GM23338 (cell line): ENCODE measurements around the gene CNNM4. TPM values are rescaled to one million over a fixed set of nuclear protein-coding genes. Genes with fewer than 3 reads are reported as not detected.

Experiments used
- ATAC-seq: fragments of 200-7000 bp; cut with Tn5 transposase; 3 replicates; pipeline ENCODE4 v1.9.1; 2020
- DNase-seq: peaks from one replicate; pipeline ENCODE4 v3.0.0-alpha.2; 2015; ENCODE audit warnings: low spot score
- H2AFZ ChIP-seq: fragments of 200-600 bp; sonication (generic); 2 replicates; pipeline ENCODE4 v1.8.0; 2016; ENCODE audit warnings: antibody characterized with exemption, mild to moderate bottlenecking, moderate library complexity
- H3F3A ChIP-seq: fragments of 200-600 bp; sonication (generic); replicated peaks from 2 replicates; pipeline ENCODE4 v1.8.0; 2017; ENCODE audit warnings: antibody characterized with exemption, mixed run types, low read depth
- H3K27ac ChIP-seq: fragments of 200-600 bp; sonication (generic); 2 replicates; pipeline ENCODE4 v1.6.1; 2016; ENCODE audit warnings: low read depth
- H3K27me3 ChIP-seq: fragments of 200-600 bp; sonication (generic); 2 replicates; pipeline ENCODE4 v1.8.0; 2016; ENCODE audit warnings: mild to moderate bottlenecking, mixed run types, moderate library complexity; ENCODE audit not compliant: insufficient read depth
- H3K36me3 ChIP-seq: fragments of 200-600 bp; sonication (generic); 2 replicates; pipeline ENCODE4 v1.8.0; 2016; ENCODE audit warnings: mild to moderate bottlenecking; ENCODE audit not compliant: insufficient read depth
- H3K4me1 ChIP-seq: fragments of 200-600 bp; sonication (generic); 2 replicates; pipeline ENCODE4 v1.8.0; 2016; ENCODE audit warnings: mild to moderate bottlenecking, moderate library complexity; ENCODE audit not compliant: insufficient read depth
- H3K4me2 ChIP-seq: fragments of 200-600 bp; sonication (generic); 2 replicates; pipeline ENCODE4 v1.7.1; 2017; ENCODE audit warnings: mixed run types
- H3K4me3 ChIP-seq: fragments of 200-600 bp; sonication (generic); 2 replicates; pipeline ENCODE4 v1.6.1; 2016; ENCODE audit warnings: mixed run types
- H3K79me2 ChIP-seq: fragments of 200-600 bp; sonication (generic); replicated peaks from 2 replicates; pipeline ENCODE4 v1.8.0; 2017; ENCODE audit warnings: mild to moderate bottlenecking; ENCODE audit not compliant: insufficient read depth
- H3K9me2 ChIP-seq: fragments of 200-600 bp; sonication (generic); 2 replicates; pipeline ENCODE4 v1.8.0; 2017; ENCODE audit not compliant: insufficient read depth
- H4K20me1 ChIP-seq: fragments of 200-600 bp; sonication (generic); replicated peaks from 2 replicates; pipeline ENCODE4 v1.8.0; 2017; ENCODE audit warnings: mild to moderate bottlenecking; ENCODE audit not compliant: insufficient read depth
- H3K27ac Mint-ChIP-seq: 2 replicates; pipeline ENCODE4 v1.8.0; 2020; ENCODE audit warnings: inconsistent platforms, mild to moderate bottlenecking, moderate library complexity, mixed read lengths
- H3K27me3 Mint-ChIP-seq: 3 replicates; pipeline ENCODE4 v1.8.0; 2022; ENCODE audit warnings: low read depth, mild to moderate bottlenecking, moderate library complexity, mixed read lengths, inconsistent platforms; ENCODE audit not compliant: insufficient read depth, poor library complexity
- H3K36me3 Mint-ChIP-seq: 3 replicates; pipeline ENCODE4 v1.8.0; 2021; ENCODE audit warnings: low read depth, mild to moderate bottlenecking, inconsistent platforms, moderate library complexity, mixed read lengths
- H3K4me1 Mint-ChIP-seq: 3 replicates; pipeline ENCODE4 v1.8.0; 2020; ENCODE audit warnings: mild to moderate bottlenecking, inconsistent platforms, mixed read lengths
- H3K4me3 Mint-ChIP-seq: 3 replicates; pipeline ENCODE4 v1.8.0; 2021; ENCODE audit warnings: moderate library complexity, mild to moderate bottlenecking, inconsistent platforms, mixed read lengths
- H3K9me3 Mint-ChIP-seq: 3 replicates; pipeline ENCODE4 v1.8.0; 2020; ENCODE audit warnings: moderate library complexity, mild to moderate bottlenecking, inconsistent platforms, mixed read lengths
- EZH2 ChIP-seq: fragments of 200-600 bp; sonication (generic); IDR thresholded peaks from one replicate; pipeline ENCODE4 v1.8.0; 2017; ENCODE audit warnings: antibody characterized with exemption, mild to moderate bottlenecking, low read depth; ENCODE audit not compliant: unreplicated experiment
- EZH2phosphoT487 ChIP-seq: fragments of 200-600 bp; sonication (generic); IDR thresholded peaks from one replicate; pipeline ENCODE4 v1.8.1; 2018; ENCODE audit warnings: antibody characterized with exemption; ENCODE audit not compliant: unreplicated experiment
- NANOG ChIP-seq: IDR thresholded peaks from 2 replicates; pipeline ENCODE4 v1.6.1; 2016; ENCODE audit warnings: antibody characterized with exemption, borderline replicate concordance
- POLR2AphosphoS5 ChIP-seq: IDR thresholded peaks from 2 replicates; pipeline ENCODE4 v1.6.1; 2016; ENCODE audit warnings: antibody characterized with exemption, low read depth
- STAT1 ChIP-seq: IDR thresholded peaks from one replicate; pipeline ENCODE4 v1.6.1; 2016; ENCODE audit warnings: antibody characterized with exemption; ENCODE audit not compliant: unreplicated experiment
- ZNF331 ChIP-seq: fragments of 250-450 bp; sonication (Bioruptor Pico); IDR thresholded peaks from 2 replicates; pipeline ENCODE4 v1.5.0; 2020; ENCODE audit warnings: low read depth, mild to moderate bottlenecking, moderate library complexity
- polyA plus RNA-seq: library from polyadenylated mRNA; unstranded; fragments of >200 nt; fragmentation: Nextera tagmentation; extraction: Ambion mirVana; gene quantifications from 2 replicates; pipeline ENCODE4 v1.2.1, GENCODE V29; 2016
- total RNA-seq: library from RNA; depleted of rRNA; stranded (reverse); fragments of >200 nt; shearing (Covaris generic); gene quantifications from 2 replicates; pipeline ENCODE4 v1.2.3, GENCODE V29; 2014
- TF ChIP-seq, protein P1 (sequence below): IDR thresholded peaks from 2 replicates; pipeline ENCODE4 v1.6.1; 2016; ENCODE audit warnings: antibody characterized with exemption
- TF ChIP-seq, protein P2 (sequence below), 2 experiments: fragments of 200-600 bp in 1 of 2; sonication (generic) in 1 of 2; conservative IDR thresholded peaks; 2 replicates each; pipeline versions ENCODE4 v1.5.1 to v1.6.1; 2016 to 2017; ENCODE audit warnings: antibody characterized with exemption in 2 of 2, low read depth in 2 of 2, mild to moderate bottlenecking in 2 of 2, moderate library complexity in 1 of 2
- TF ChIP-seq, protein P3 (sequence below): fragments of 250-450 bp; sonication (Bioruptor Pico); IDR thresholded peaks from 2 replicates; pipeline ENCODE4 v1.5.0; 2020; ENCODE audit warnings: mild to moderate bottlenecking, moderate library complexity

Gene CNNM4
- total and polyA plus RNA-seq, 2 experiments from 2014 or later = 2.9 to 12.9 TPM

DNA sequence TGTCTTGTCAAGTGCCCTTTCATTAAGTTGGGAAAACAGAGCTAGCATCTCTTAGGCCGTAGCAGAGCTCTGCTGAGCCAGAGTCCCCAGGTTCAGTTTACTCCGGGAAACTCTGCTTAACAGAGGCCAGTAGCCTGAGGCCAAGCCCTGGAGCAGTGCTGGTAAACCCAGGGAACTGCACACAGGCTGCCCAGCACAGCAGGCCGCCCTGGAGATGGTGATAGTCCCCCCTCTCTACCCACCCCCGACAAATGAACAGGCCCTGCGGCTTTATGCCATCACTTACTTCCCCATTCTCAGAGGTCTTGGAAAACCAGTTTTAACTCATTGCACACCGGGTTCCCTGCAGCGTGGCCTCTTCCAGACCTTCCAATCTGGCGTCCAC is 3.5 kb downstream of the CNNM4 start:
- Histone ChIP-seq H4K20me1 (peaks cover 8% of the 10 kb centered on the region; the same call in 1 of the 2 replicates), H2AFZ (peak overlapping the region; percentile 32; the same call in 1 of the 2 replicates), H3K4me2 (peak overlapping the region; percentile 84), H3K27ac (peak overlapping the region; percentile 72), H3K36me3 (no peaks in the 10 kb centered on the region), H3K4me3 (peak overlapping the region; percentile 68; the same call in 1 of the 2 replicates), H3K27me3 (peaks cover 9% of the 10 kb centered on the region; the same call in 1 of the 2 replicates), H3F3A (peaks cover 18% of the 10 kb centered on the region), H3K9me2 (peaks cover 4% of the 10 kb centered on the region; the same call in 1 of the 2 replicates), H3K79me2 (peaks cover 29% of the 10 kb centered on the region), H3K4me1 (peaks cover 40% of the 10 kb centered on the region)
- peak overlapping the region; percentile 62 for H3K4me3 Mint-ChIP-seq
- H3K27ac Mint-ChIP-seq = 0 out of 2 replicates have a peak overlapping the region, but pooled peaks have one; percentile 50
- H3K27me3 Mint-ChIP-seq = peaks cover 19% of the 10 kb centered on the region
- DNase-seq = peak; percentile 41
- H3K9me3 Mint-ChIP-seq = no peaks in the 10 kb centered on the region
- ATAC-seq = peak; percentile 14
- TF ChIP-seq ZNF331 (no peak), EZH2 (no peak), EZH2phosphoT487 (no peak), NANOG (no peak), STAT1 (no peak)
- TF ChIP-seq, protein P1, sequence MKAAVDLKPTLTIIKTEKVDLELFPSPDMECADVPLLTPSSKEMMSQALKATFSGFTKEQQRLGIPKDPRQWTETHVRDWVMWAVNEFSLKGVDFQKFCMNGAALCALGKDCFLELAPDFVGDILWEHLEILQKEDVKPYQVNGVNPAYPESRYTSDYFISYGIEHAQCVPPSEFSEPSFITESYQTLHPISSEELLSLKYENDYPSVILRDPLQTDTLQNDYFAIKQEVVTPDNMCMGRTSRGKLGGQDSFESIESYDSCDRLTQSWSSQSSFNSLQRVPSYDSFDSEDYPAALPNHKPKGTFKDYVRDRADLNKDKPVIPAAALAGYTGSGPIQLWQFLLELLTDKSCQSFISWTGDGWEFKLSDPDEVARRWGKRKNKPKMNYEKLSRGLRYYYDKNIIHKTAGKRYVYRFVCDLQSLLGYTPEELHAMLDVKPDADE = no peak
- TF ChIP-seq, protein P2, sequence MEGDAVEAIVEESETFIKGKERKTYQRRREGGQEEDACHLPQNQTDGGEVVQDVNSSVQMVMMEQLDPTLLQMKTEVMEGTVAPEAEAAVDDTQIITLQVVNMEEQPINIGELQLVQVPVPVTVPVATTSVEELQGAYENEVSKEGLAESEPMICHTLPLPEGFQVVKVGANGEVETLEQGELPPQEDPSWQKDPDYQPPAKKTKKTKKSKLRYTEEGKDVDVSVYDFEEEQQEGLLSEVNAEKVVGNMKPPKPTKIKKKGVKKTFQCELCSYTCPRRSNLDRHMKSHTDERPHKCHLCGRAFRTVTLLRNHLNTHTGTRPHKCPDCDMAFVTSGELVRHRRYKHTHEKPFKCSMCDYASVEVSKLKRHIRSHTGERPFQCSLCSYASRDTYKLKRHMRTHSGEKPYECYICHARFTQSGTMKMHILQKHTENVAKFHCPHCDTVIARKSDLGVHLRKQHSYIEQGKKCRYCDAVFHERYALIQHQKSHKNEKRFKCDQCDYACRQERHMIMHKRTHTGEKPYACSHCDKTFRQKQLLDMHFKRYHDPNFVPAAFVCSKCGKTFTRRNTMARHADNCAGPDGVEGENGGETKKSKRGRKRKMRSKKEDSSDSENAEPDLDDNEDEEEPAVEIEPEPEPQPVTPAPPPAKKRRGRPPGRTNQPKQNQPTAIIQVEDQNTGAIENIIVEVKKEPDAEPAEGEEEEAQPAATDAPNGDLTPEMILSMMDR (conservative IDR thresholded peaks at IDR 0.05; ENCODE audit: low read depth in 2 of 2) = no peak
- H3K4me1 Mint-ChIP-seq = peaks cover 44% of the 10 kb centered on the region
- no peaks in the 10 kb centered on the region for H3K36me3 Mint-ChIP-seq

DNA sequence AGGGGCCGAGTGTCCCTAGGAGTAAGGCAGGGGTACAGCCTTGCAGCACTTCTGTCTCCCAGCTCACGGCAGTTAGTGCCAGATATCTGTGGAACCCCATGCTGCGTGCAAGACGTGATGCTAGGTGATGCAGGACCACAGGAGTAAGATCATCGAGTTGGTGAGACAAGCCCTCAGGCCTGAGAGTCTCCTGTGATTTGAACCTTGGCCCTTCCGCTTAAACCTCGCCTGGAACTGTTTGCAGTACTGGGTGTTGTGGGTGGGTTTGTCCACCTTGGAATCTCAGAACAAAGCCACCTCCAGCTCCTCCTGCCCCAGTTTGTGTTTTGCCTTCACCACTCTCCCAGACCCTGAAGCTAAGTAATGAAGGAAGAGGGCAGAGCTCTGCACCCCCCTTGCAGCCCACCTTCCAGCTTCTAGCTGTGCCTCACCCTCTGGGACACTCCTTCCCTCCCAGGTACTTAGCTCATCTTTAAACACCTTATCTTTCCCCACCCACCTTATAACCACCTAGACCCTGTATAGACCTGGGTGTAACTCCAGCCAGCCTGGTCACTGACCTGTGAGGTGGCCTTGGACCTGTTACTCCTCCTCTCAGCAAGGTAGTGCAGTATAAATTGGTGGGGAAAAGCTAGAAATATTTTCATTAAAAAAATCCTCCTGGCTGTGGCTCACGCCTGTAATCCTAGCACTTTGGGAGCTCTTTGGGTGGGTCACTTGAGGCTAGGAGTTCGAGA is 6.6 kb downstream of the CNNM4 start:
- H4K20me1 ChIP-seq = peaks cover 4% of the 10 kb centered on the region; the same call in 1 of the 2 replicates
- DNase-seq (no peak), ATAC-seq (no peak)
- no peaks in the 10 kb centered on the region for H3K36me3 Mint-ChIP-seq
- no peak overlapping the region for H3K4me3 ChIP-seq
- H3K27ac ChIP-seq = no peak overlapping the region
- H3K27me3 ChIP-seq = peaks cover 2% of the 10 kb centered on the region; the same call in 1 of the 2 replicates
- no peaks in the 10 kb centered on the region for H3K36me3 ChIP-seq
- H3K27me3 Mint-ChIP-seq = peaks cover 12% of the 10 kb centered on the region
- H3K9me2 ChIP-seq = no peaks in the 10 kb centered on the region
- no peak overlapping the region for H3K27ac Mint-ChIP-seq
- no peak overlapping the region for H3K4me2 ChIP-seq
- no peak overlapping the region for H2AFZ ChIP-seq
- no peaks in the 10 kb centered on the region for H3K9me3 Mint-ChIP-seq
- H3K79me2 ChIP-seq = peaks cover 29% of the 10 kb centered on the region
- H3K4me1 ChIP-seq = peaks cover 22% of the 10 kb centered on the region
- no peak overlapping the region for H3K4me3 Mint-ChIP-seq
- peaks cover 8% of the 10 kb centered on the region; the same call in 1 of the 2 replicates for H3F3A ChIP-seq
- H3K4me1 Mint-ChIP-seq = peaks cover 39% of the 10 kb centered on the region
- TF ChIP-seq EZH2 (no peak), NANOG (no peak), POLR2AphosphoS5 (no peak), STAT1 (no peak)
- TF ChIP-seq, protein P3, sequence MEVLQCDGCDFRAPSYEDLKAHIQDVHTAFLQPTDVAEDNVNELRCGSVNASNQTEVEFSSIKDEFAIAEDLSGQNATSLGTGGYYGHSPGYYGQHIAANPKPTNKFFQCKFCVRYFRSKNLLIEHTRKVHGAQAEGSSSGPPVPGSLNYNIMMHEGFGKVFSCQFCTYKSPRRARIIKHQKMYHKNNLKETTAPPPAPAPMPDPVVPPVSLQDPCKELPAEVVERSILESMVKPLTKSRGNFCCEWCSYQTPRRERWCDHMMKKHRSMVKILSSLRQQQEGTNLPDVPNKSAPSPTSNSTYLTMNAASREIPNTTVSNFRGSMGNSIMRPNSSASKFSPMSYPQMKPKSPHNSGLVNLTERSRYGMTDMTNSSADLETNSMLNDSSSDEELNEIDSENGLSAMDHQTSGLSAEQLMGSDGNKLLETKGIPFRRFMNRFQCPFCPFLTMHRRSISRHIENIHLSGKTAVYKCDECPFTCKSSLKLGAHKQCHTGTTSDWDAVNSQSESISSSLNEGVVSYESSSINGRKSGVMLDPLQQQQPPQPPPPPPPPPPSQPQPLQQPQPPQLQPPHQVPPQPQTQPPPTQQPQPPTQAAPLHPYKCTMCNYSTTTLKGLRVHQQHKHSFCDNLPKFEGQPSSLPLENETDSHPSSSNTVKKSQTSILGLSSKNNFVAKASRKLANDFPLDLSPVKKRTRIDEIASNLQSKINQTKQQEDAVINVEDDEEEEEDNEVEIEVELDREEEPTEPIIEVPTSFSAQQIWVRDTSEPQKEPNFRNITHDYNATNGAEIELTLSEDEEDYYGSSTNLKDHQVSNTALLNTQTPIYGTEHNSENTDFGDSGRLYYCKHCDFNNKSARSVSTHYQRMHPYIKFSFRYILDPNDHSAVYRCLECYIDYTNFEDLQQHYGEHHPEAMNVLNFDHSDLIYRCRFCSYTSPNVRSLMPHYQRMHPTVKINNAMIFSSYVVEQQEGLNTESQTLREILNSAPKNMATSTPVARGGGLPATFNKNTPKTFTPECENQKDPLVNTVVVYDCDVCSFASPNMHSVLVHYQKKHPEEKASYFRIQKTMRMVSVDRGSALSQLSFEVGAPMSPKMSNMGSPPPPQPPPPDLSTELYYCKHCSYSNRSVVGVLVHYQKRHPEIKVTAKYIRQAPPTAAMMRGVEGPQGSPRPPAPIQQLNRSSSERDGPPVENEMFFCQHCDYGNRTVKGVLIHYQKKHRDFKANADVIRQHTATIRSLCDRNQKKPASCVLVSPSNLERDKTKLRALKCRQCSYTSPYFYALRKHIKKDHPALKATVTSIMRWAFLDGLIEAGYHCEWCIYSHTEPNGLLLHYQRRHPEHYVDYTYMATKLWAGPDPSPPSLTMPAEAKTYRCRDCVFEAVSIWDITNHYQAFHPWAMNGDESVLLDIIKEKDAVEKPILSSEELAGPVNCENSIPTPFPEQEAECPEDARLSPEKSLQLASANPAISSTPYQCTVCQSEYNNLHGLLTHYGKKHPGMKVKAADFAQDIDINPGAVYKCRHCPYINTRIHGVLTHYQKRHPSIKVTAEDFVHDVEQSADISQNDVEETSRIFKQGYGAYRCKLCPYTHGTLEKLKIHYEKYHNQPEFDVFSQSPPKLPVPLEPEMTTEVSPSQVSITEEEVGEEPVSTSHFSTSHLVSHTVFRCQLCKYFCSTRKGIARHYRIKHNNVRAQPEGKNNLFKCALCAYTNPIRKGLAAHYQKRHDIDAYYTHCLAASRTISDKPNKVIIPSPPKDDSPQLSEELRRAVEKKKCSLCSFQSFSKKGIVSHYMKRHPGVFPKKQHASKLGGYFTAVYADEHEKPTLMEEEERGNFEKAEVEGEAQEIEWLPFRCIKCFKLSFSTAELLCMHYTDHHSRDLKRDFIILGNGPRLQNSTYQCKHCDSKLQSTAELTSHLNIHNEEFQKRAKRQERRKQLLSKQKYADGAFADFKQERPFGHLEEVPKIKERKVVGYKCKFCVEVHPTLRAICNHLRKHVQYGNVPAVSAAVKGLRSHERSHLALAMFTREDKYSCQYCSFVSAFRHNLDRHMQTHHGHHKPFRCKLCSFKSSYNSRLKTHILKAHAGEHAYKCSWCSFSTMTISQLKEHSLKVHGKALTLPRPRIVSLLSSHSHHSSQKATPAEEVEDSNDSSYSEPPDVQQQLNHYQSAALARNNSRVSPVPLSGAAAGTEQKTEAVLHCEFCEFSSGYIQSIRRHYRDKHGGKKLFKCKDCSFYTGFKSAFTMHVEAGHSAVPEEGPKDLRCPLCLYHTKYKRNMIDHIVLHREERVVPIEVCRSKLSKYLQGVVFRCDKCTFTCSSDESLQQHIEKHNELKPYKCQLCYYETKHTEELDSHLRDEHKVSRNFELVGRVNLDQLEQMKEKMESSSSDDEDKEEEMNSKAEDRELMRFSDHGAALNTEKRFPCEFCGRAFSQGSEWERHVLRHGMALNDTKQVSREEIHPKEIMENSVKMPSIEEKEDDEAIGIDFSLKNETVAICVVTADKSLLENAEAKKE = no peak
